ENCODE data around the gene CARNS1. TPM values are rescaled to one million over a fixed set of nuclear protein-coding genes. Genes with fewer than 3 reads are reported as not detected.
A peak's percentile ranks its signal among the peaks of the same experiment; 100 is the strongest.
"Not testable (repeated sequence)": the region's sequence is repeated elsewhere in the genome, so short reads cannot be mapped to it uniquely, and the experiment has no call there.

Gene CARNS1
- polyA plus RNA-seq, 3 donors: 0.32 to 2.6 (median 2.1) TPM

DNA sequence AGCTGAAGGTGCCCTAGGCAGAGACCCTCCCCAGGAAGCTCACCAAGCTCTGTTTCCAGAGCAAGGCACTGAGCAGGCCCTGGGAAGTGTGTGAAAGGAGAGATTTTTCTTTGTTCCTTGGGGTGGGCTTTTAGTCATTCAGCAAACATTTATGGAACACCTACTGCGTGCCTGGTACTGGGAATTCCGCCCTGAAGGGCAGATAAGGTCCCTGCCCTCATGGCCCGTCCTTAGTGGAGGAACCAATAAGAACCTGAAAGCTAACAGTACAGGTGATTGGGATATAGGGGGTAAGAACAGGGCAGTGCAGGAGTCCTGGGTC is 49.7 kb downstream of the CARNS1 start:
- WGBS, 3 donors: 34 to 79% (median 73%) methylated on average over 3 of the region's 3 CpGs
- no peak overlapping the region for H3K27ac ChIP-seq (ENCODE audit: low read depth, low read length)

- WGBS, 3 donors: 48 to 76% (median 63%) methylated on average over 2 of the region's 2 CpGs
- H3K27ac ChIP-seq (ENCODE audit: low read depth, low read length): not testable (repeated sequence)
These were observed 50.1 kb downstream of the CARNS1 start for GRCh38 chr11:67465530-67465929.

- no peak overlapping the region for H3K27ac ChIP-seq (ENCODE audit: low read depth, low read length)
These were observed 50.9 kb downstream of the CARNS1 start for GRCh38 chr11:67466367-67466766.

DNA sequence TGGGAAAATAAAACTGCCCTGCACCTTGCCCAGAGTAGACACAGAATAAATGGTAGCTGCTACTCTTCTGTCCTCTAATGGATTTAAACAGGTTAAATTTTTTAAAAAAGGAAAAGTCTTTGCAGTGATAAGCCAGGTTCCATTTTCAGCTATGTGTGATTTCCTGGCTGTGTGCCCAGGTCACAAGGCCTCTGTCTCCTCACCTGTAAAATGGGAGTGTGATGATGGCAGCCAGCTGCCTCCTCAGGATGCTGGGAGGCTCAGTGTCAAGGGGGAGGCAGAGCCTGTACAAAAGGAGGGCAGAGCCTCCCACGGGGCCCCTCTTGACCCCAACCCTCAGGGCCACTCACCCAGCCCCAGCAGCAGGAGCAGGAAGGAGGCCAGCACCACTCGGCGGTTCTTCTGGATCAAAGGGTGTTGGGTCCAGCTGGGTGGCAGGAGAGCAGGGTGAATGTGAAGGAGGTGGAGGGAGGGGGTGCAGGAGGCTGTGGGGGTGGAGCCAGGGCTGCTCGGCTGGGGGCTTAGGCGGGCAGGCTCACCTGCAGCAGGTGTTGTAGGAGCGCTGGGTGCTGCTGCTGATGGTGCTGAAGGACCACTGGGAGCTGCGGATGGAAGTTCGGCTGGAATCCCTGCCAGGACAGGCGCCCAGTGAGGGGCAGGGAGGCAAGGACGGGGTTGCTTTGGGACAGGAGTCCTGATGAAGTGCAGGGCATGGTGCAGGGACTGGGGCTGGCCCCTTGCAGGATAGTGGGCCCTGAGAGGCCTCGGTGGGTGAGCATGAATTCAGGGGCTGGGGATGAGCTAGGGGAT is 51.7 kb downstream of the CARNS1 start:
- no peak overlapping the region for H3K27ac ChIP-seq (ENCODE audit: low read depth, low read length)
- 38 to 82% (median 71%) methylated on average over 11 of the region's 11 CpGs for WGBS, 3 donors

More at GRCh38 chr11:67466367-67466766, 50.9 kb downstream of the CARNS1 start:
- WGBS, 3 donors: 72 to 88% (median 81%) methylated on average over 5 of the region's 5 CpGs

DNA sequence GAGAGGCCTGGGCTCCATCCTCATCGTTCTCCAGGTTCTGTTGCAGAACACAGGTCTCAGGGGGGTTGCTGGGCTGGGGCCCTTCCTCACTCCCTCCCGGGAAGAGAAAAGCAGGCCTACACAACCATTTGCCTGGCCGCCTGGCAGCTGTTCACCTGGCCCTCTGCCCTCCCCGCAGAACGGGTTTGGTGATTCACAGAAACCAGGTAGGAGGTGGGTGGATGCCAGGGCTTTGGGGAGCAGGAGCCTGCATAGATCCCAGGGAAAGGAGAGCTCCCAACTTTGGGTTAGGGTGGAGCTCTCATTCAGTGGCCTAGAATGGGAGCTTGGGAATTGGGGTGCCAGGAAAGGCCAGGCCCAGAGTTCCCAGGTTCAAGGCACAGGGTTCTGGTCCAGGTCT is 52.6 kb downstream of the CARNS1 start:
- H3K27ac ChIP-seq (ENCODE audit: low read depth, low read length): no peak overlapping the region
- 14 to 34% (median 31%) methylated on average over 5 of the region's 5 CpGs for WGBS, 3 donors

DNA sequence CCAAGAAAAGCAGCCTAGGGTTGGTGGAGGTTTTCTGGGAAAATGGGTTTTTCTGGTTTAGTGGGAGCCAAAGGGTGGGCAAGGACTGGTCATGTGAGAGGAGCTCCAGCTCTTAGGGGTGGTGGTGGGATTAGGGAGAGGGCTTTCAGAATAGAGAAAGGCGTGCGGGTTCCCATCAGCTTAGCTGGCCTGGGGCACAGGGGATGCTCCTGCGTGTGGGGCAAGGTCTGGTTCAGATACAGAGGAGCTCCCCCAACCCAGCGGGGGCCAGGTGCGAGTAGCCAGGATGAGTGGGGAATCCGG is 52.9 kb downstream of the CARNS1 start:
- no peak overlapping the region for H3K27ac ChIP-seq (ENCODE audit: low read depth, low read length)
- WGBS, 3 donors: 0 to 4% (median 2%) methylated on average over 4 to 6 of the region's 6 CpGs

DNA sequence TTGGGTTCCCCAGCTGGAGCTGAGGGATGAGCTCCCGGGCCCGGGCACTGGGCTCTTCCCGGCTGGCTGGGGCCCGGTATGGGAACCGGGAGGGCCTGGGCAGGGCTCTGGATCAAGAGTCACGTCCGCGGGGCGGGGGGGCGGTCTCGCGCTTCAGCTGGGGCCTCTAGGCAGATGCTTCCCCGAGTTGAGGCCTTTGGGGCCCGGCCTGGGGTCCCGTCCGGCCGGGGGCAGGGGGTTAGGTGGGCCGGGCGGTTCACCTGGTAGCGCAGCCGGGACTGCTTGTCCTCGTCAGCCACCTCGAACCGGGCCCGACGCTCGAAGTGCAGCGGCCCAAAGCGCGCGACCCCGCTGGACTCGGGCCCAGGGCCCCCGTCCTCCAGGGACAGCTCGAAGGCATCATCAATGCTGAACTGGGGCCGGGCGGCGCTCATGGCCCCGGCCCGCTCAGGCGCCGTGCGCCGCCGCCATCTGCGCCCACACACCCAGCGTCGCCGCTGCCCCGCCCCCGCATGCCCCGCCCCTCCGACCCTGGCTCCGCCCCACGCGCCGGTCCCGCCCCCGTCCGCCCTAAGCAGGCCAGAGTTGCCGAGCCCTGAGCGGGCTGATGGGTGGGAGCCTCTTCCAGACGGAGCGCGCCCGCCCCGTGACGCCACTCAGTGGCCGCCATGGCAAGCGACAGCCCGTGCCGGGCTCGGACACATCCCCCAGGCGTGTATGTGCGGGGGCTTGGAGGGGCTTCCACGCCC is 53.5 kb downstream of the CARNS1 start, which contains the start of gene TMEM134:
Gene TMEM134, minus strand, starts transcription at position 493 of the 749 bp plus-strand sequence. Its CDS starts 59 bp downstream, at position 434.
- peak within 1 kb of the TSS; percentile 60 for H3K27ac ChIP-seq (ENCODE audit: low read depth, low read length)
- WGBS, 3 donors: 0 to 1% (median 1%) methylated on average over 55 to 76 of the region's 76 CpGs

DNA sequence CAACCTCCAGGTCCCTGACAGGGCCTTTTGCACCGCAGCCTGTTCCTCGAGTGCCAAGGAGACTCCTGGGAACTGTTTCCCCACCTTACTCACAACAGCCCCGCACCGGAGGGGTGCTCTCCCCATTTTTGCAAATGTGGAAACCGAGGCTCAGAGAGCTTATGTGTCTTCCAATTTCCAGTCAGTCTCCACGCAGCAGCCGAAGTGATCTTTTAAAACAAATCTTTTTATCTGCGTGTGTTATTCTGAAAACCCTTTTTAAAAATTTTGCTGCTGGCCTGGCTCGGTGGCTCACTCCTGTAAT is 54.0 kb downstream of the CARNS1 start:
- H3K27ac ChIP-seq (ENCODE audit: low read depth, low read length): peak overlapping the region; percentile 60
- WGBS, 3 donors: 9 to 12% (median 10%) methylated on average over 9 of the region's 9 CpGs

DNA sequence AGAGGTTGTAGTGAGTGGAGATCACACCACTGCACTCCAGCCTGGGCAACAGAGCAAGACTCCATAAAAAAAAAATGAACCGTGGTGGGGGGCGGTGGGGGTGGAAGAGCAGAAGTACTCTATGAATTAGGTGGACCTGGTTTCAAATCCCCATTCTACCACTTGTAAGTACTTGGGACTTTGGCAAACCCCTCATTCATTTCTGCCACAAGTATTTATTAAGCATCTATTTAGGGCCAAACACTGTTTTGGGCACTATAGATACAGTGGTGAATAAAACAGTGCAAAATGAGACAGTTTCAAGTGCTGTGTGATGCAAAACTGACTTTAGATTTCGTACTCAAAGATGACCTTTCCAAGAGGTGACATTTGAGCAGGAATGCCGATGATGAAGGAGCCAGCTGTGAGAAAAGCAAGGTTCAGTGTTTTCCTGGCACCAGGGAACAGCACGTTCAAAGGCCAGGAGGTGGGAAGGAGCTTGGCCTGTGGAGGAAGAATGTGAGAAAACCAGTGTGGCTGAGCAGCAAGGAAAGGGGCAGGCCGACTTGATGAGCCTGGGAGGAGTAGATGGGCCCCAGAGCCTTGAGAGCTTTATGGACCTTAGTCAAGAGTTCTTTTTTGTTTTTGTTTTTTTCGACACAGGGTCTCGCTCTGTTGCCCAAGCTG is 55.0 kb downstream of the CARNS1 start:
- no peak overlapping the region for H3K27ac ChIP-seq (ENCODE audit: low read depth, low read length)
- WGBS, 3 donors: 83 to 87% (median 85%) methylated on average over 8 of the region's 8 CpGs

DNA sequence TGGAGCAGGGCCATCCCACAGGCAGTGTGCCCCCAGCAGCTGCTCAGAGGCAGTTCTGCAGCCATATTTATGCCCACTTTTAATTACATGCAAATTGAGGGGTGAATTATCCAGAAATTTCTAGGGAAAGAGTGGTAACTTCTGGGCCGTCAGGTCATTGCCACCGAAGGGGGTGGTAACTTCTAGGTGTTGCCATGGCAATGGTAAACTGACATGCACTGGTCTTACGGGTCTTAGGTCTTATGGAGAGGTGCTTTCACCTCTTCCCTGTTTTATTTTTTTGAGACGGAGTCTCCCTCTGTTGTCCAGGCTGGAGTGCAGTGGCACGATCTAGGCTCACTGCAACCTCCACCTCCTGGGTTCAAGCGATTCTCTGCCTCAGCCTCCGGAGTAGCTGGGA is 57.4 kb downstream of the CARNS1 start:
- 80 to 83% (median 82%) methylated on average over 7 of the region's 7 CpGs for WGBS, 3 donors
- H3K27ac ChIP-seq (ENCODE audit: low read depth, low read length): no peak overlapping the region

Other genes starting within 250 kb of the CARNS1 start
- 10 to 100 TPM; 26.8 to 70.1 (median 50.6) TPM for gene GRK2, start 149.2 kb upstream of the CARNS1 start, polyA plus RNA-seq
- 10 to 100 TPM; 13.0 to 48.7 (median 23.5) TPM for gene ANKRD13D, start 126.4 kb upstream of the CARNS1 start, polyA plus RNA-seq
- 10 to 100 TPM; 12.3 to 14.8 (median 13.0) TPM for gene SSH3, start 112.1 kb upstream of the CARNS1 start, polyA plus RNA-seq
- gene POLD4, start 62.1 kb upstream of the CARNS1 start, polyA plus RNA-seq: 100 to 1,000 TPM; 116 to 188 (median 169) TPM
- gene CLCF1, start 42.1 kb upstream of the CARNS1 start, polyA plus RNA-seq: 10 to 100 TPM in 1 of 3 donors, 1 to 10 TPM in 2; 2.7 to 17.4 (median 9.9) TPM
- gene RAD9A, start 23.7 kb upstream of the CARNS1 start, polyA plus RNA-seq: 10 to 100 TPM in 2 of 3 donors, 1 to 10 TPM in 1; 9.8 to 15.3 (median 10.2) TPM
- 10 to 100 TPM; 82.3 to 97.8 (median 93.6) TPM for gene PPP1CA, start 13.8 kb upstream of the CARNS1 start, polyA plus RNA-seq
- 1 to 10 TPM; 2.2 to 6.6 (median 2.4) TPM for gene TBC1D10C, start 11.6 kb upstream of the CARNS1 start, polyA plus RNA-seq
- gene RPS6KB2, start 12.8 kb downstream of the CARNS1 start, polyA plus RNA-seq: 10 to 100 TPM; 32.7 to 39.5 (median 35.4) TPM
- 1 to 10 TPM; 2.9 to 8.0 (median 4.1) TPM for gene PTPRCAP, start 22.0 kb downstream of the CARNS1 start, polyA plus RNA-seq
- 10 to 100 TPM; 60.3 to 79.0 (median 63.4) TPM for gene CORO1B, start 27.8 kb downstream of the CARNS1 start, polyA plus RNA-seq
- gene GPR152, start 37.1 kb downstream of the CARNS1 start, polyA plus RNA-seq: not detected
- 1 to 10 TPM in 2 of 3 donors, under 1 TPM in 1; 0.28 to 8.4 (median 1.5) TPM for gene CABP4, start 39.7 kb downstream of the CARNS1 start, polyA plus RNA-seq
- gene TMEM134, start 53.6 kb downstream of the CARNS1 start, polyA plus RNA-seq: 100 to 1,000 TPM in 2 of 3 donors, 10 to 100 TPM in 1; 42.6 to 117 (median 104) TPM
- gene AIP, start 67.3 kb downstream of the CARNS1 start, polyA plus RNA-seq: 10 to 100 TPM; 52.0 to 93.9 (median 58.1) TPM
- 10 to 100 TPM; 11.5 to 22.8 (median 11.7) TPM for gene PITPNM1, start 89.7 kb downstream of the CARNS1 start, polyA plus RNA-seq
- gene CDK2AP2, start 92.5 kb downstream of the CARNS1 start, polyA plus RNA-seq: 10 to 100 TPM; 64.4 to 78.2 (median 64.5) TPM
- gene CABP2, start 107.8 kb downstream of the CARNS1 start, polyA plus RNA-seq: not detected
- gene GSTP1, start 168.1 kb downstream of the CARNS1 start, polyA plus RNA-seq: 100 to 1,000 TPM; 324 to 594 (median 489) TPM
- gene NDUFV1, start 191.3 kb downstream of the CARNS1 start, polyA plus RNA-seq: 100 to 1,000 TPM; 122 to 177 (median 125) TPM
- 10 to 100 TPM in 2 of 3 donors, 1 to 10 TPM in 1; 9.8 to 37.1 (median 11.0) TPM for gene NUDT8, start 214.3 kb downstream of the CARNS1 start, polyA plus RNA-seq
- under 1 TPM in 2 of 3 donors, not detected in 1; 0.08 to 0.09 TPM for gene TBX10, start 224.1 kb downstream of the CARNS1 start, polyA plus RNA-seq
- gene ACY3, start 235.1 kb downstream of the CARNS1 start, polyA plus RNA-seq: 1 to 10 TPM in 1 of 3 donors, under 1 TPM in 1, not detected in 1; 0.54 to 4.8 TPM